IPS-20b (cell line): Measurements from ENCODE around the gene MSI2.

Experiments
- H3K27ac ChIP-seq: one replicate; pipeline ENCODE4 v1.5.1; 2013; ENCODE audit warnings: low read length
- H3K27me3 ChIP-seq: 2 replicates; pipeline ENCODE4 v1.6.1; 2013; ENCODE audit warnings: mild to moderate bottlenecking, low read length, inconsistent platforms; ENCODE audit not compliant: insufficient read depth
- H3K36me3 ChIP-seq: 2 replicates; pipeline ENCODE4 v1.6.1; 2013; ENCODE audit warnings: low read depth, mild to moderate bottlenecking, inconsistent platforms, low read length, moderate library complexity; ENCODE audit not compliant: insufficient read depth
- H3K4me1 ChIP-seq: 2 replicates; pipeline ENCODE4 v1.6.1; 2013; ENCODE audit warnings: mild to moderate bottlenecking, control low read depth, inconsistent platforms, low read length, moderate library complexity; ENCODE audit not compliant: insufficient read depth
- H3K4me3 ChIP-seq: 2 replicates; pipeline ENCODE4 v1.5.1; 2013; ENCODE audit warnings: mild to moderate bottlenecking, low read length, inconsistent platforms
- H3K9ac ChIP-seq: 2 replicates; pipeline ENCODE4 v1.6.1; 2013; ENCODE audit warnings: low read depth, mild to moderate bottlenecking, inconsistent platforms, low read length, moderate library complexity
- H3K9me3 ChIP-seq: 2 replicates; pipeline ENCODE4 v1.6.1; 2013; ENCODE audit warnings: mild to moderate bottlenecking, low read depth, low read length, inconsistent platforms; ENCODE audit not compliant: insufficient read depth

MSI2 gene

DNA sequence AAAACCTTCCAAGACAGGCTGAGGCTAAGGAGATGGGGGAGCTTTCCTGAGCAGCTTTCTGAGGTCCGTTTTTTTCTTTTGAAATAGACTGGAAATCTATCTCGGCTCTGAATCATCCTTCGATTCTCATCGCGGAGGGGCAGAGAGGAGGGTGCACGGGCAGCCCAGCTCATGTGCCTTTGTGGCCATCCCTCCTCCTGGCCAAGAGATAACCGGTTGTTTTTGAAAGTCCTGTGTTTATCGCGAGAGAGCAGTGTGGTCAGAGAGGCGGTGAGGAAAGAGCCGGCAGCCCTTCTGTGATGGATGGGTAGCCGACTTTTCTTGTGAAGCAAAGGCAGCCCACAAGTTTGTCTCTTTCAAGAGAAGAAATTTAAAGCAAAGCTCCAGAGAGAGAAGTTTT is 297.2 kb downstream of the MSI2 start:
- Histone ChIP-seq H3K4me1 (peaks cover 59% of the 10 kb centered on the region), H3K27me3 (no peaks in the 10 kb centered on the region), H3K27ac (no peak overlapping the region), H3K36me3 (no peaks in the 10 kb centered on the region), H3K4me3 (no peak overlapping the region), H3K9me3 (no peaks in the 10 kb centered on the region), H3K9ac (peak overlapping the region; percentile 3; the same call in 1 of the 2 replicates)

DNA sequence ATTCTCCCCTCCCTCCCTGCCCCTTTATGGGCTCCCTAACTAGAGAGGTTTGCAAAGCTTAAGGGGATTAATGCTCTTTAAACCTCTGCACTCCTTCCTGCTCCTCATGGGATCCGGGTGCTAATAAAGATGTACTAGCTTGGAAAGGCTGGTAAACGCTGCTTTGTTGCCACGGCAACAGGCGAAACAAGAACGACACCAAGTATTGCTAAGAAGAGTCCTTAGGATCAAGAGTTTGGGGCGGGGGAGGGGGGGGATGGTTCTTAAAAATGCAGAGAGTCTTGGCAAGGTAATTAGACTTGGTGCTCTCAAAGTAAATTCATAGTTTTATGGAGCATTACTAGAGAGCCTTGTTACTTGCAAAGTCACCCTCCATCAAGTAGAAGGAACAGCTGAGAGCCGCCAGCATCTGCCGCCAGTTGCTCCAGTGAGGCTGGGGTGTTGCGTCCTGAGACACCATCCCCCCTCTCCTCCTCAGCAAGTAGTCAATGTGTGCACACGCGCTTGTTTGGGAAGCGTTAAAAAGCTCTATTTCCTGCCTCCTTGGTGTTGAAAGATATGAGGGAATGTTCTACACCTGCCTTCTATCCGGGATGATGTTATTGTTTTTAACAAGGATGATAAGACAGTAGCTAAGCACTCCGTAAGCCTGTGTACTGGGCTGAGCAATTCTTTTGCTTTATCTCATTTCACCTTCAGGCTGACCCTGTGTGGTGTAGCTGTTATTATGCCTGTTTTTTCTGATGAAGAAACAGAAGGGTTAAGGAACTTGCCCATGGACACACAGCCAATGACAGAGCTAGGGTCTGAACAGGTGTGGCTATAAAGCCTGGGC is 297.9 kb downstream of the MSI2 start:
- H3K27ac ChIP-seq: peak overlapping the region; percentile 16
- peak overlapping the region; percentile 15; the same call in 1 of the 2 replicates for H3K9ac ChIP-seq
- no peaks in the 10 kb centered on the region for H3K27me3 ChIP-seq
- peaks cover 58% of the 10 kb centered on the region for H3K4me1 ChIP-seq
- no peaks in the 10 kb centered on the region for H3K36me3 ChIP-seq
- no peak overlapping the region for H3K4me3 ChIP-seq
- no peaks in the 10 kb centered on the region for H3K9me3 ChIP-seq

DNA sequence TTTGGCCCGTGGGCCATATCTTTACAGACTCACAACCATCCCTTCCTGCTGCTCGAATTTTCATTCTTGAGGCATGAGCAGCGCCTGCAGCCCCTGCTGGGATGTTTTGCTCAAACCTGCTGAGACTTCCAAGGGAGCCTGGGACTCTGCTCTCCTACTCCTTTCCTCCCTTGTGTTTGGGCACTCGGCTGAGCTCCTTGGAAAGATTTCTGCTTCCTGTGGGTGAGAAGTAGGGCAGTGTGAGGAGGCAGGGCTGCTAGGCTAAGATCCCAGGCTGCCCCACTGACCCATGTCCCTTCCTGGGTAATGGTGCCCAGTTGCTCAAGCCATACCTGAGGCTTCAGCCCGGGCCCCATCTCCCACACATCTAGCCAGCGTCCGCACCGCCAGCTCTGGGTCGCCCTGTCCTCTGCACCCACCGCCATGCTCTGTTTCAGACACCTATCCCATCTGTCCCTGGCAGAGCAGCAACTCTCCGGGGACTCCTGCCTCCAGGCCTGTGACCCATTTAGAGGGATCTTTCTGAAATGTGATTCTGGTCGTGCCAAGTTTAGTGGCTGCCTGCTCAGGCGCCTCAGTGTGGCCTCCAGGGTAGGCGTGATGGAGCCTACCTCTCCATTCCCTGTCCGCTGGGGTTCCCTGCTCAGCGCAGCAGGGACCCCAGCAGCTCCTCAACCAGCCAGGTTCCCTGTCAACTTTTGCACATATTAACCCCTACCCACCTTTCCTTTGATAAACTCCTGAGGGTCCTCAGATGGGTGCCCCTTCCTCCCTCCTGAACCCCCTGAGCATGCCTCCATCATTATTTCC is 298.7 kb downstream of the MSI2 start:
- H3K36me3 ChIP-seq: no peaks in the 10 kb centered on the region
- no peaks in the 10 kb centered on the region for H3K9me3 ChIP-seq
- peaks cover 51% of the 10 kb centered on the region for H3K4me1 ChIP-seq
- no peak overlapping the region for H3K4me3 ChIP-seq
- H3K9ac ChIP-seq: peak overlapping the region; percentile 15; the same call in 1 of the 2 replicates
- H3K27me3 ChIP-seq: no peaks in the 10 kb centered on the region
- peak overlapping the region; percentile 16 for H3K27ac ChIP-seq

DNA sequence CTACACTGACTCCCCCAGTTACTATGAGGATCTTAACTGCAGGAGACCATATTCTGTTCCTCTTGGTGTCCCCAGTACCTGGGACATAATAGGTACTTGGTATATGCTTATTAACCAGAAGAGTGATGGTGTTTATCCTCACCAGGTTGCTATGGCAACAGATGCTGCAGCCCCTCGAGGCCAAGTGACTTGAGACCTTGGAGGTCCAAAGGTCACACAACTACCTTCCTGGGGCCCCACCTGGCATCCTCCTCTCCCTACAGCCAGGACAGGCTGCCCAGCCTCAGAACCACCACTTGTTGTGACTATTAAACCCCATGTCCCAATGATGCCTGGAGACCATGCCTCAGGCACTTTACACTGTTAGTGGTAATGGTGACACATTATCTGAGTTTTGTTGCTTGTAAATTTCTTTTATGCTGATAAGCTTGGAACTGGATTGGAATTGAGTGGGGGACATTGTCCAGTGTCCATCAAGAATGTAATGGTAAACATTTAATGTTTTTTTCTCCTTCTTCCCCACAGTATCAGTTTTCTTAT is 299.4 kb downstream of the MSI2 start:
- H3K4me3 ChIP-seq: no peak overlapping the region
- no peaks in the 10 kb centered on the region for H3K27me3 ChIP-seq
- no peaks in the 10 kb centered on the region for H3K36me3 ChIP-seq
- peaks cover 44% of the 10 kb centered on the region for H3K4me1 ChIP-seq
- no peak overlapping the region for H3K27ac ChIP-seq
- no peak overlapping the region for H3K9ac ChIP-seq
- no peaks in the 10 kb centered on the region for H3K9me3 ChIP-seq

DNA sequence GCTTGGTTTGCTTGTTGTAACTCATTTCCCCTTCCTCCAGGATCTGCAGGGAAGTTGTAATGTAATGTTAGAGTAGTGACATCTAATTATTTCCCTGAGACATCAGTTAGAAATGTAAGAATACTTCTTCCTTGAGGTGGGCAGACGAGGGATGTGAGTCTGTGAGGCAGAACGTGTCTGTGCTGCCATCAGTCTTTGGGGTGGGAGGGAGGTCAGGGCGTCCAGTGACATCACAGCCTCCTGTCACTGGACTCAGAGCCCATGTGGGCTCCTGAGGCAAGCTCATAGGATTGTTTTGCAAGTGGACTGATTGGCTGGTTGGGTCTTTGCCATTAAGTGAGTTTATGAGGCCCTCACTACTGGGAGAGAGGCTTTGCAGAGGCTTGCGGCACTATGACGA is 300.0 kb downstream of the MSI2 start:
- H3K9ac ChIP-seq: no peak overlapping the region

DNA sequence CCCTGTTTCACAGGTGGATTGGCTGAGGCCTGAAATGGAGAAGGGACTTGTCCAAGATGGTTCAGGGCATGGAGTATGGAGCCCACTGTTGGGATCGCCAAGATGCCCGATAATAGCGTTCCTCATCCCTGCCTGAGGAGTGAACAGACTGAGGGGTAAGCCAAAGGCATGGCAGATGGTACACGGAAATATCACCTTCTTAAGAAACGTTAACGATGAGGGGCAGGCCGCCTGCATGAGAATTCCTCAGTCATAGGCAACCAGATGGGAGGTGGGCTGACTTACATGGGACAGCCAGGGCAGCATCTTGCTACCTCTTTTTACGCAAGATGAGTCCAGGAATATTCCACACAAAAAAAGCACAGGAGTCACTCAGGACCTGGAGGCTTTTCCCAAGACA is 300.7 kb downstream of the MSI2 start:
- no peaks in the 10 kb centered on the region for H3K36me3 ChIP-seq
- no peaks in the 10 kb centered on the region for H3K27me3 ChIP-seq
- H3K4me1 ChIP-seq: peaks cover 32% of the 10 kb centered on the region
- no peak overlapping the region for H3K4me3 ChIP-seq
- no peak overlapping the region for H3K27ac ChIP-seq
- H3K9me3 ChIP-seq: no peaks in the 10 kb centered on the region
- H3K9ac ChIP-seq: no peak overlapping the region

More for the DNA sequence above, 300.0 kb downstream of the MSI2 start:
- Histone ChIP-seq H3K27ac (no peak overlapping the region), H3K4me1 (peaks cover 38% of the 10 kb centered on the region), H3K27me3 (no peaks in the 10 kb centered on the region), H3K36me3 (no peaks in the 10 kb centered on the region), H3K9me3 (no peaks in the 10 kb centered on the region), H3K4me3 (no peak overlapping the region)

DNA sequence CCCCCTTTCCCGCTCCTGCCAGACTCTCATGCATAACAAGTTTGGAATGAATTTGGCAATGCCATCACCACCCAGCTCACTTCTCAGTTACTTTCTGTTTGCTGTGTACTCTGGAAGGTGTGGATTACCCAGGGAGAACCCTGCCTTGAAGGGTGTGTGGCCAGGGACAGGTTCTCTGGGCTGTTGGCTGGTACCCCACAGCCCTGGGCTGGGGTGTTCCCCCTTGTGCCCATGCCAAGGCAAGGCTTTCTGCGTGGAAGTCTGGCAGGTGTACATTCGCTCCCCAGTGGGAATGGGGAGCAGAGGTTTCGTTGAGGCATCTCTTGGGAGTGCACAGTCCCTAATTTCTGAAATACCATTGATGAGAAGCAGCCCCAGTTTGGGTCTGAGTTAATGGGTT is 301.1 kb downstream of the MSI2 start:
- peaks cover 27% of the 10 kb centered on the region for H3K4me1 ChIP-seq
- no peaks in the 10 kb centered on the region for H3K27me3 ChIP-seq
- H3K4me3 ChIP-seq: no peak overlapping the region
- no peaks in the 10 kb centered on the region for H3K36me3 ChIP-seq
- H3K27ac ChIP-seq: no peak overlapping the region
- no peaks in the 10 kb centered on the region for H3K9me3 ChIP-seq
- no peak overlapping the region for H3K9ac ChIP-seq

DNA sequence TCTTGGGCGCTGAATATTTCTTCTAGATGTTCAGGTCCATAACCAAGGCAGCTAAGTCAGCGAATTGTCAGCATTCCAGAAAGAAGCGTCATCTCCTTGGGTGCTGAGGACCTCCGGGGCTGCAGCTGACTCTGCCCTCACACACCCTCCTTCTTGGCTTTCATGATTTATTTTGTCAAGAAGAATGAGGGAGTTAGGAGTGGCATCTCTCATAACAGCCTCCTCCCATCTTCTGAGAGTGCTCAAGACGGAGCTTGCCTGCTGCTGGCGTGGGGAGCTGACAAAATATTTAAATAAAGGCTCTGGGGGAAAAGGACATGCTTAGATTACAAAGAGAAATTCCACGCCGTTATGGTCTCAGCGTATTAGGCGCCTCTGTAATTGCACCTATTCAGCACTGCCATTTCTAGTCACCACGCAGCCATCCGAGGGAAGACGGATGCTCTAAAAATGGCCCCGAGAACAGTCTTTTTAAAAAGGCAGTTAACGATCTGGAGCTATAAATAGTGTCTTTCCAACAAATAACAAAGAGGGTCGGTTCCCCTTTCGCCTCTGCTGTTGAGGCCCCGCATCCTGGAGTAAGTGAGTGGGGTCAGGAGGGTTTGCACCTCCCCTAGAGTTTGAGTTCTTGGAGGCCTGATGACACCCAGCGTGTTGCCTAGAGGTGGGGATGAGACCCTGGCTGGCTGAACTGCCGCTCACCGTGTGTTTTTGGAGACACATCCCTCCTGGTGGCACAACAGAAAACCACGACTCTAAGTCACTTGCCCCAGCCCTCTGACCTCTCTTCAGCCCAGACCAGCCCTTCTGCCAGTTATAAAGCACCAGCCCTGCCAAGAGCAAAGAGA is 301.7 kb downstream of the MSI2 start:
- H3K27ac ChIP-seq: no peak overlapping the region
- H3K27me3 ChIP-seq: no peaks in the 10 kb centered on the region
- no peak overlapping the region for H3K9ac ChIP-seq
- peaks cover 22% of the 10 kb centered on the region for H3K4me1 ChIP-seq
- no peaks in the 10 kb centered on the region for H3K36me3 ChIP-seq
- H3K9me3 ChIP-seq: no peaks in the 10 kb centered on the region
- no peak overlapping the region for H3K4me3 ChIP-seq

DNA sequence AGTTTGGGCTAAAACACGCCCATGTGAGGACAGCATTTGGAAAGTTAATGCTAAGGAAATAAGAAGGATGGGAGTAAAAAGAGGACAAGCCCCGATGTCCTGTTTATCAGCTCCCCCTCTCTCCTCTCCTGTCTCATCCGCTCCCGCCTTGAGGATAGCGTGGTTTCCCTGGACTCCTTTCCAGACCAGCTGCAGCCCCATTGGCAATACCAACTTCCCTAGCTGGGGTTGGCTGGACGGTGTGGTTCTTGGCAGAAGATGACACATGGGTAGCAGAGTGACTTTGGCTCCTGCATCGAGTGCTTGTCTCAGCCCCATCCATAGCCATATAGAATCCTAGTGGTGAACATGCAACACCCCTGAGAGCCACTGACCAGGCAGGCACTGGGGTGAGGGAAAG is 302.9 kb downstream of the MSI2 start:
- Histone ChIP-seq H3K9me3 (no peaks in the 10 kb centered on the region), H3K36me3 (no peaks in the 10 kb centered on the region), H3K9ac (no peak overlapping the region), H3K27ac (no peak overlapping the region), H3K4me3 (no peak overlapping the region), H3K27me3 (no peaks in the 10 kb centered on the region), H3K4me1 (peaks cover 11% of the 10 kb centered on the region)

DNA sequence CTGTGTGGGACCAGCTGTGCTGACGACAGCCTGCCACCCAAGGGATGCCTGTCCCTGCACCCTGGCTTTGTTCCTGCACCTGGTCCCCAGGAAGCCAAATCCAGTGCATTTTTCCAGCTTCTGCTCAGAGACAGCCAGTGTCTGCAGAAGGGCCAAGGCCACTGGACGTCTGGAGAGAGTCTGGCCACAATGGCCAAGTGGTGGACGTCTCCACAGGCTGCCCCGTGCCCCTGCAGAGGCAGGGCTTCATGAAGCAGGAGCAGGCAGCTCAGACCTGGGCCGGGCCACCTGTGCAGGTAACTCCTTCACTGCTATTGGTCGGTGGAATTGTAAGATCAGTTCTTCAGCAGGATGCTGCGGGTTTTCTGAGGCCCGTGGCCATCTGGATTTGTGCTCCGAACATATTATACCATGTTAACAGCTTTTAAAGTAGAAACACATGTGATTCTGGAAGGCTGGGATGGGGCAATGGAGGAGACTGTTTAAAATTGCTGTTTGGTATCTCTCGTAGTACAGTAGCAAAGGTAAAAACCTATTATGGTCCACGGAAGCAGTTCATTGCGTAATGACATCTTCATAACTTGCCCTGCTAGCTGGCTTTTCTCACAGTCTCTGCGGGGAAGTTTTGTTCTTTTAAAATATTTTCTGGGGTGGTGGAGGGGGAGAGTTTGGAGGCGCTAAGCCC is 303.5 kb downstream of the MSI2 start:
- no peak overlapping the region for H3K4me3 ChIP-seq
- H3K27ac ChIP-seq: no peak overlapping the region
- H3K27me3 ChIP-seq: no peaks in the 10 kb centered on the region
- H3K9ac ChIP-seq: no peak overlapping the region
- no peaks in the 10 kb centered on the region for H3K9me3 ChIP-seq
- H3K4me1 ChIP-seq: peaks cover 6% of the 10 kb centered on the region
- H3K36me3 ChIP-seq: no peaks in the 10 kb centered on the region

DNA sequence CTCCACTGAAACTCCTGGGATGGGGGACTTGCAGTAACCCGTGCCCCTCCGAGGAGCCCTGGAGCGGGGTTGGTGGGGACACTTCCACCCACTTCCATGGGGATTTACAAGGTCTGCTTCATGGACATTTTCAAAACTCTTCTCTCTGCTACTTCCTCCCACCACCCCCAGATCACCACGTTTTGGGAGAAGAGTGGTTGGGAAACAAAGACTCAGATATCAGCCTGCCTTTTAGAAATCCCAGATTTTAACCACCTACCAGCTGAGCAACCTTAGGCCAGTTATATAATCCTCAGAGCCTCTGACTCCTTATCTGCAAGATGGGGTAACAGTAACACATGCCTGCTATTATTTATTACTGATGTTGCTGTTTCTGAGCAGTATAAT is 304.0 kb downstream of the MSI2 start:
- Histone ChIP-seq H3K4me3 (no peak overlapping the region), H3K27me3 (no peaks in the 10 kb centered on the region), H3K4me1 (peaks cover 5% of the 10 kb centered on the region; the same call in 1 of the 2 replicates), H3K9ac (no peak overlapping the region), H3K9me3 (no peaks in the 10 kb centered on the region), H3K36me3 (no peaks in the 10 kb centered on the region), H3K27ac (no peak overlapping the region)
